HG02763 (cell line): ENCODE data around the gene SNCAIP.
A peak's percentile ranks its signal among the peaks of the same experiment; 100 is the strongest.

Experiments used
- ATAC-seq: cut with Tn5 transposase; IDR thresholded peaks from one replicate; pipeline ENCODE4 v1.9.1; 2021; ENCODE audit warnings: mild to moderate bottlenecking, moderate library complexity; ENCODE audit not compliant: unreplicated experiment

Gene SNCAIP

DNA sequence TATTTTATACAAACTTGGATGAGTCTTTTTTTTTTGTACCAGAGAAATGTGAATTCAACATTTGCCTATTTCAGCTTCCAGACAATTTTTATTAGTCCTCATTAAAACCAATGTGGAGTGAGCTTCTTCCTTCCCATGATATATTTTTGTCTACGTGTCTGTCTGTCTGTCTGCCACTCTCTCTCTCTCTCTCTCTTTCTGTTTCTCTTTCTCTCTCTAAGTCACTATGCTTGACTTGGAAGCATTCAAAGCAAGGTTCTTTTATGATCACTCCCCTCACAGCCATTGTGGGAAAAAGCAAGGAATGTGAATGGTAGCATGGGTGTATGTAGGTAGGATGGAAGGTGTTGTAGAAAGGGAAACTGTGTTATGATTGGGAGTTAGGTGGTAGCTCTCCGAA, 80.2 kb downstream of the SNCAIP start:
- ATAC-seq = no peak

DNA sequence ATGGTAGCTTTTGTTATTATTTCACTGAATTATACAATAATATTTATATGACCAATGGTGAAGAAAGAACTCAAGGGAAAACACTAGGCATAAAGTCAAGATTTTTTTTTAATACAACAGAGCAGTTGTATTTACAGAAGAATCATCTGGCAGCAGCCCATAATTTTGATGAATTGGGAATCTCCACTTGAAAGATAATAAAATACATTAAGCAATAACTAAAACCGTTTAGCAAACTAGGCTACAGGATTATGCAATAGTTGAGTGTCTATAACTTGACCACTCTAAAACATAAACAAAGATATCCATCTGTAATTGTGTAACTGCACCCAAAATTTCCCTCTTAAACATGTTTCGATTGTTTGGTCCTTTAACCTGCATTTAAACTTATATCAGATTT, 80.8 kb downstream of the SNCAIP start:
- no peak for ATAC-seq

DNA sequence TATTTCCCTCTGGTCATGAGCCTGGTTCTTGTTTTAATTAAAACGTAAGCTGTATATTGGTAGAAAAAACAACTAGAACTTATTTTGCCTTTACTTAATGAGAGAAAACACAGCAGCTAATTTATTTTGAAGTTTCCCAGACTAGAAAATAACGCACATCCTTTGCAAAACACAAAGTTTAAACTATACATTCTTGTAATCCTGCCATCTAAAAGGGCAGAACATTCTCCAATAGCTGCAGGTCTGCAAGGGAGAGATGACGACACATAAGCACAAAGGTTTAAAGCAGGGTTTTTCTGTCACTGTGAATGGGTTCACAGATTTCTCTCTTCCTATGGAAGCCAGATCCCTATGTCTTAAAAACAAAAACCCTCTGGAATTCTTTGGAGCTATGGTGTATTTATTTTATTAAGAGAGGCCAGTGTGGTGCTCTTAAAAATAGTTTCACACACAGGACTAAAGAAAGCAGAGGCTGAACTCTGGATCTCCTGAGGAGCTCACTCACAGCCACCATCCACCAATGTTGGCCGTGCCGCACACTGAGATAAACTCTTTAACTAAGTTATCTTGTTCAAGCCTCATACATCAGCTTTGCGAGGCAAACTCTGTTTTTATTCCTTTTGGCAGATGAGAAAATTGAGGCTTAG, 82.4 kb downstream of the SNCAIP start:
- no peak for ATAC-seq

DNA sequence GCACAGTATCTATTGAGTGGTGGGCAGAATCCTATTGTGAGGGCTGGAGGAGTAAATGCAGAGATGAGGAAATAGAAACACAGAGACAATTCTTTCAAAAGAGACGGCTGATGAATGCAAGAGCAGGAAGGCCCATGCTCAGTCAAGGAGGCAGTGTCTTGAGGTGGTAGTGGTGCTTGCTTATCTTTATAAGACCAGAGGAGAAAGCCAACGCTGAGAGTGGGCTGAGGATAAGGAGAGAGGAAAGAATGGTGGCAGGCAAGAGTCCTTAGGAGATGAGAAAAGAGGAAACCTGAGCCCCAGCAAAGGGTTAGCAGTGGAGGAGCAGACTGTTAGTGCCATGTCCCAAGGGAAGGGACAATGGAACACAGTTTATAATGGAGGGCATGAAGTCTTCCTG, 86.0 kb downstream of the SNCAIP start:
- no peak for ATAC-seq

DNA sequence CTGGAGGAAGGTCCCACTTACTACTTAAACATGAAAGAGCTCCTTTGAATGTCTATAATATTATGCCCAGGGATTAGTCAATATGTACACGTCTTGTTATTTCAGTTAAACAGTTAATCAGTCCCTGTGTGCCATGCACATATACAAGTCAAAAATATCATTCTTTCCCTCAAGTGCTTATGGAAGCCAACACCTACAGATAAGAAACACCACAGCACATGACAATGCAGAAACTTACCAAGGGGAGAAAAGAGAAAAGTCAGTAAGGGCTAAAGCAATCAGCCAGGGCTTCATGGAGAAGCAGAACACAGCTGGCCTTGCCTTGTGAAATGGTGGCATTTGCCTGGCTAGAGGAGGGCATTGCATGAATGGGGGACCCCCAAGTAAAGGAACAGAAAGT, 88.3 kb downstream of the SNCAIP start:
- ATAC-seq = no peak

DNA sequence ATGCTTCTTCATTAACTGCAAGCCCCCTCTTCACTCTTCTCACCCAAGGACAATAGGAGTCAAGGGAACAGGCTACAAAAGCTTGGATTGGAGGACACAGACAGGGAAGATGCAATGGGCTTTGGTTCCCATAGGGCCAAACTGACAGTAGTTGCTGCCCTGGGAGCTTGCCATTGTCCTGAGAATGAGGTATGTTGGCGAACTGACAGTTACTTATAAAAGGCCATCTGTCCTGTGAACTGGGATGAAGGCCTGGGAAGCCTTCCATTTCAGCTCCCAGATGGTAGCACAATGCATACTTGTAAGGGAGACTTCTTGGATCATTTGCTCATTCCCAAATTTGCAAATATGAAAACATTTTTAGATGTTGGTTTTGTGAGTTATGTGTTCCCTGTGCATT, 88.9 kb downstream of the SNCAIP start:
- no peak for ATAC-seq

DNA sequence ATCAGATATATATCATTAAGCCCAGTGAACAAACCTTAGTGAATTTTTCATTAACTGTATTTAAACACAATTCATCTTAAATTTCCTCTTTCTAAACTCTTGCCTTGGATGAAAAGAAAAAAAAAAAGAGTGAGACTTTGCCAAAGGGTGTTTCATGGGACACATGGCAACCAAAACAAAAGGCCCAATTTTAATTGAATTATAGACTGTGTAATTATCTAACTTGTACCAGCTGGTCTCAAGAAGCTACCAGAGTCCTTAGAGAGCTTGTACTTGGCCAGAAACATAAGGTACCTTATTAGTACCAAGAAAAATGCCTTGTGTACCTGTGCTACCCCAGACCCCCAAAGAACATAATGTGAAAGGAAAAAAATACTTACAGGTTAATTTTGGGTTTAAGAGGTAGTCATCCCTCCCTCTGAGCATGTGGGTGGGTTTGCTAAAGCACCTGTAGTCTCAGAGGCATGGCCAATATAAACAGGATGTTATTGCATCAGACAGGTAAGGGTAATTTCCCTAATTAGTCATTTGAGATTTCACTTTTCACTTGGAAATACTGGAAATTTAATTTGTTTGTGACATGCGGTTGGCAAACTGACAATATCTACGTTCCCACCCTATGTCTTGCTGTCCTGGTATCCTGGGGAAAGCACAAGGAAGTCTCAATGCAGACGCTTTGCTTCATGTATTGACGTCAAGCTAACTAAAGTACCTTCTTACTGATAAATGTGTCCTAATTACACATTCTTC, 90.1 kb downstream of the SNCAIP start:
- ATAC-seq = no peak

DNA sequence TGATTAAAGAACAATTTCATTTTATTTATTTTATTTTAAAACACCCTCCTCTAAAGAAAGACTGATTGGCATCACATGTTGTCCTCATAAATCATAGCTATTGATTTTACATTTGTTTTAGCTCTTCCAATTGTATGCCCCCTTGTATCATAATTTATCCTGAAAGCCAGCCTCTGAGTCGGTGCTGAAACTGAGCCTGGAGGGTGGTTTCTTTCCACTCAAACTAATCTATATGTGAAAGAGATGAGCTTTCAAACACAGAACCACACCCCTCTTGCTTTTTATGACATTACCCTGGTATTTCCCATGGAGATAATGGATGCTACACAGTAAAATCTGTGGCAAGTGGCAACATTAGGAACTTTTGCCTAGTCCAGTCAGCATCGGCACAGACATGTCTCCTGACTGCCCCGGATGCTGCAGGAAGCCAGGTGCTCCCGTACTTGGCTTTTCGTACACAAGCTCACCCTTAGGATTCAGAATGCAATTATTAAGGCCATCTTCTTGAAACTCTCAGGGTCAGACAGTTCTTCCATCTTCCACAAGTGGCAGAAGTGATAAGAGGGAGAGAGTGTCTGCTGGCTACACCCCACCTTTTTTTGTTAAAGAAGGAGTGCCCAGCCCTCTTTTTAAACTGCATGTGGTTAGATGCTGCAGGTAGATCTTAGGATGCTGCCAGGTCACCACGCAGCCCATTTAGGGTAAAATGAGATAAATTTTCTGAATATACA, 91.1 kb downstream of the SNCAIP start:
- no peak for ATAC-seq

DNA sequence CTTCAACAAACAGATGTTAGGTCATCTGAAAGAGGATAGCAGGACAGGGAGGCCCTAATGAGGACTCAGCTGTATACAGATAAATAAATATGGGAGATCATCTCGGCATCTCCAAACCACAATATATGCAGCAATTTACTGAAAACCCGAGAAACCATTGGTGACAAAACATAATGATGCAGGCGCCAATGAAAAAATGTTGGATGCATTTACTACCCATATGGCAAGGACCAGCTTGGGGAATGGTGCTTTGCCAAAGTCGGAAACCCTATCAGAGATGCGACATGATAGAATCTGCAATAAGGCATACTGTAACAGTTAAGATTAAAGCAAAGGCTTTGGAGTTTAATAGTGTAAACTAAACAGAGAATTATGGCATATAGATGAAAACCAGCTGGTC, 92.0 kb downstream of the SNCAIP start:
- ATAC-seq = no peak

DNA sequence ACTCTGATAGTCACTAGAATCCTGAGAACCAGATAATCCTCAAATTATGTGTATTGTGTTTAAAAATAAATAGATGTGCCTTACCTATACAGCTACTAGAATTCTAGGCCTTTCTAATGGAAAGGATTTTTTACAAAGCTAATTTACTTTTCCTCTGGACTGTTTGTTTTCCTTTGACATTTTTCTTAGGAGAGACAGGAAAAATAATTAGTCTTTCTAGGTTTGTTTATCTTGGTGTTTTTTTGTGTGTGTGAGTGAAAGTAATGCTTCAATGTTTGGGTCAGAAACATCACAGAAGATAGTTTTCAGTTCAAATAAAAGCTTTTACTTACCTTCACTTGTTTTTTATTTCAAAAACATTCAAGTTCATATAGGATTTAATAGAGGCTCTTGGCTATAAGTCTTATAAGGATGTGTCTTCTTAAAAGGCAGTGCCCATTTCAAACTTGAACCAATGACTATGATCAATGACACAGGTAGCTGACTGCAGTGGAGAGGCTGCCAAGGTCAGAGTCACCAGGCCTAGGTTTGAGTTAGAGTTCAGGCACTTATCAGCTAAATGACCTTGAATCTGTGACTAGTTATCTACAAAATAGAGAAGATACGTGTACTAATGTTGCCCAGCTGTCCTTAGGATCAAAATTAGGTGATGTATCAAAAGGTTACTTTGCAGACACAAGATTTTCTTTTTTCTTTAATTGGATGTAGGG, 92.8 kb downstream of the SNCAIP start:
- no peak for ATAC-seq

DNA sequence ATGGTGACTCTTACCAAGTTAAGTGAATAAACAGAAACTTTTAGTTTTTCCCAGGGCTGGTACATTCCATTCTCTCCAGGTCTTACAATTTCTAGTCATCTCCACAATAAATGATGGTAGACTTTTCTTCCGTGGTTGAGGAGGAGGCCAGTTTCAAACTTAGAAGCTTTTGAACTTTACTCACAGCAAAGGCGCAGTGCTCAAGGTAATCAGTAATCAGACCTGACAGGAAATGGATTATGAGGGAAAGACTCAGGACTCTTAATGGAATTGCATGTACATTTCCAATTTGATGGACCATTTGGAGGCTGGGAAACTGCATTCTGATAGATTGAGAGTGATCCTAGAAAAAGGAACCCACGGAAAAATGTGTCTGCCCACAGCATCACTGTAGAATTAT, 93.7 kb downstream of the SNCAIP start:
- ATAC-seq = no peak

DNA sequence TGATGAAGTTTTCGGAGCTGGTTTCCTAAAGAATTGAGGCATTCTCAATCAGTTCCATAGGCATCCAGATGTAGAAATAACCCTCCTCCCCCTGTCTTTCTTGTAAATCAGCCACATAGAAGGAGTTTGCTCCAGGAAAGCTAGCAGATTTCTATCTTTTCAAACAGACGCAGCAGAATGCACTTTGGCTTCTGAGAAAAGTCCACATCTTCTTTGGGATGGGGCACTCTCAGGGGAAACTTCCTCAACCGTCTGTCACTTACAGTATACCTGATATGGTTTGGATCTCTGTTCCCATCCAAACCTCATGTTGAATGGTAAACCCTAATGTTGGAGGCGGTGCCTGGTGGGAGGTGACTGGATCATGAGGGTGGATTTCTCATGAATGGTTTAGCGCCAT, 94.1 kb downstream of the SNCAIP start:
- no peak for ATAC-seq

DNA sequence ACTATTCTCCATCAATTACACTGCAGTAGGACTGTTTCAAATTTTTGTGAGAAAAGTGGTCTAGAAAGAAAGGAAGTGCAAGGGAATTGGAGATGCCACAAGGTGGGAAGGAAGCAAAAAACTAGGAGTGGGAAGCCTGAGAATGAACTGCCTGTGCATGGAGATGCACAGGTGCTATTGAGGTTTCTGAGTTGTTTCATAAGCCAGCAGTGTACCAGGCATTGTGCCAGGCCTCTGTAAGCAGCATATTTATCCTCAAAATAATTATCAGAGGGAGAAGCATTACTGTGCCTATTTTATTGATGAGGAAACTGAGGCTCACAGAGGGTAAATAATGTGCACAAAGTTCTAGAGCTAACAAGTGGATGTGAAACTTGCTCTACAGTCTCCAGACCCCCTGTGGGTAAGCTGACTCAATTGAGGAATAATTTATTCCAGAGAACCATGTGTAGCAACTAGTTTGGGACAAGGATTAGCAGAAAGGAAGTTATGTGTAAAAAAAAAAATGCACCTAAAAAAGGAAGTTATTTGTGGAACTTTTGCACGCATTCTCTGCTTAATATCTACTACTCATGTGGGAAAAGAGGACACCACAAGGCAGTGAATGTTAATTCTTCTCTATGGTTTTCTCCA, 96.7 kb downstream of the SNCAIP start:
- ATAC-seq = no peak

DNA sequence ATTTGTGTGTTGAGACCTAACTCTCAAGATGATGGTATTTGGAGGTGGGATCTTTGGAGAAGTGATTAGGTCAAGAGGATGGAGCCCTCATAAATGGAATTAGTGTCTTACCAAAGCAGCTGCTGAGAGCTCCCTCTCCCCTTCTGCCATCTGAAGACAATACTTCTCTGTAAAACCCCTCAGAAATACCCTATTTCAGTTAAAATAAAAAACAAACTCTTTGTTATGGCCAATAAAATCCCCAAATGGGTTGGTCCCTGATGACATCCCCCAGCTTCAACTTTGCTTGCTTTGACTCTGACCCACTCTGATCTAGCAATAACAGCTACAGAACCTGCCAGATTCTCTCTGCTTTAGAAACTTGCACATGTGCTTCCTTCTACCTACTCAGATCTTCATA, 100.9 kb downstream of the SNCAIP start:
- no peak for ATAC-seq

DNA sequence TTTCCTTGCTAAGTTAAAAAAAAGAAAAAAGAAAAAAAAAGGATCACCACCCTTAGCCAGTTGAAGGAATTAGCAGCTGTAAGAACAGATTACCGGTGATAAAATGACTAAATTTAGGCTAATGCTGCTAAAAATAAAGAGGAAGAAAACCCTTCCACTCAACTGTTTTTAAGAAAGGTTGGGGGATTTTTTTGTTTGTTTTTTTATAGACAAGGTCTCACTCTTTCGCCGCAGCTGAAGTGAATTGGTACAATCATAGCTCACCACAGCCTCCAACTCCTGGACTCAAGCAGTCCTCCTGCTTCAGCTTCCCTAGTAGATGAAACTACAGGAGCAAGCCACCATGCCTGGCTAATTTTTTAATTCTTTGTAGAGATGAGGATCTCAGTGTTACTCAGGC, 101.7 kb downstream of the SNCAIP start:
- no peak for ATAC-seq

DNA sequence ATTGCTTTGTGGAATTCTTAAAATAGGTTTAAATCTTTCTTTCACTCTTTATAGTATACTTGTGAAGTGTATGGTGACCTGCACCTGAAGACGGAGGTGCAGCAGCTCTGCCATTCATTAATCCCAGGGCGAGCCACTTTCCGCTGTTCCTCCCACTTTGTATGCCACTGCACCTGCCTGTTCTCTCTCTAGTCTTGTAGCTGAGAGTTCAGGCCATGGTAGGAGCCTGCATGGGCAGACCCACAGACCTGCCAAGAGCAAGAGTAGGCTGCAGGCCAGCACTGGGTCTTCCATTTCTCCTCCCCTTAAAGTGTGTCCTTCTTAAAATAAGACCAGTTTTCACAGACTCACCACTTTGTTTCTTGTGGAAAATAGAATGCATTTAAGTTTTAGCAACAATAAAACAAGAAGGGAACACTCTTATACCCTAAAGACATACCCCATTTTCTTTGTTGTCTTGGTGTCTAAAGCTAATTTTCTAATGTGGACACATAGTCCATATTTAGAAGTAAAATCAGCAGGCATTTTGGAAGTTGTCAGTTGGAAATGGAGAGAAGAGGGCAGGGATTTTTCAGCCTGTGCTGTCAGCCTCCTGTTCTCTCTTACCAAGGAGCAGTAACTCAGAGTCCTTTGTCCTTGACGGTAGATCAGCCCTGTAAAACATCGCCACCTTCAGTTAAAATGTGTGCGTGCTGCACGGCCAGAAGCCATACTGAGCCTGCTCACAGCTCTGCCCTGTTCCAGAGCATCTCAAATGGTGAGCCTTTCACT, 103.2 kb downstream of the SNCAIP start:
- peak; percentile 77 for ATAC-seq

DNA sequence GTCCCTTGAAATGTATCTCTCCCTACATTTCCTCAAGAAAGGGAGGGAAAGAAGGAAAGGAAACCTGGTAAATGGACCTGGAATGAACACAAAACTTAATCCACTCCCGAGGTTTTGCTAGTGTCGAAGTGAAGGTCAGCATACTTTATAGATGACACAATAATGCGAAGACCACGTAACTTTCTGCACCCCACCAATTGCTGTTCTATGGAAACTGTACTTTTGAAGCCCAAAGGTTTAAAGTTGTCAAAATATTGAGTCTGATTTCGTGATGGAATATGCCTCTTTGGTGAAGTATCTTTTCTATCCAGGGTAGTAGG, 103.7 kb downstream of the SNCAIP start:
- ATAC-seq = no peak

DNA sequence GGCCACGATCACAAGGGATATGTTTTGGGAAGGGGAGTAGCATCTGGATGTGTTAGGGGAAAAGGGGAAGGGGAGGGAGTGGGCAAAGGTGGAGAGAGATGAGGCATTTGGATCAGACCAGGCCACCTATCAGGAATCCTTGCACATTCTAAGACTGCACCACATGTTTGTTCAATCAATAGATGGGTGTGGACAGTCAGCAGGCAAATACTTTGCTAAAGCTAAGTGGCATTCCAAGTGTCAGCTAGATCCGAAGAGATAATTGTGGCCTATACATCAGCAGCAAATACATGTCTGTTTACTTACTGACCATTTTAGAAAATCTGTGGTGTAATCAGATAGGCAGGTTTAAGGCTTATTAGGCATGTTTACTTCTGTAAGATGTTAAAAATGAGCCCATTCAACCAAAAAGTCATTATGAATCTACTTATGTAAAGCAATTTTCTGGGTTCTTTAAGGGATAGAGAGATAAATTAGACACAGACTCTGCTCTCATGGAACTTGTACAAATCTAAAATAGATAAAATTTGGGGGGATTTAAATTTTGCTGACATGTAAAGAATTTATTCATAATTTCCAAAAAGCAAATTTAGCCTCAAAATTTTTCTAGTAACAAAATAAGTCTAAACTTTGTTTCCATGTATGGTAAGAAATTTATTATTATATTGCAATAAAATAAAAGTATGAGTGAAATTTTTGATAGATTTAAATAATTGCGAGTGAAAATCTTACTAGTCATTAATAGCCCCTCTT, 107.3 kb downstream of the SNCAIP start:
- ATAC-seq = no peak

DNA sequence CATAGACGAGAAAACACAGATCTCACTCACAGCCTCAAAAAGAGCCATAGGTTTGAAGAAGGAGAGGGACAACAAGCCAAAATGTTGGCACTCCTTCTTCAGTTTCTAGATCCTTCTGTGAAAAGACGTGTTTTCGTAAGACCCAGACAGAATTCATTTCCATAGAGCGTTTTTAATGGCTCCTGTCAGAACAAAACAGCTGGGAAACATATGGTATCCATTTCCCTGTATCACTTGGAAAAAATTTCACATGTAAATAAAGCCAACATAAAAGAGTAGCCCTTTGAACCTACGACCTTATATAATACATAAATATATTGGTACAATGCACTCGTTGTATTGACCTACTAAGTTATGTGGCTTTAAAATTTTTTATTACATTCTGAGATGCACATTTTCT, 108.1 kb downstream of the SNCAIP start:
- ATAC-seq = no peak
